Endothelial cell of umbilical vein (primary cell): Measurements from ENCODE around the gene ST3GAL5. TPM values are rescaled to one million over a fixed set of nuclear protein-coding genes. Genes with fewer than 3 reads are reported as not detected.

Experiments used
- BruUV-seq: library from RNA; stranded (reverse); fragments of 400-500 nt; replicated peaks from 2 replicates; lab custom pipeline; 2021; lab: Mats Ljungman, UMichigan
- CTCF ChIA-PET: fragments of 300-600, 350-600 bp; sonication (Branson Sonifier 250); formaldehyde crosslinking; loops from one replicate; lab custom pipeline; 2021; ENCODE audit warnings: antibody characterized with exemption, inconsistent platforms; lab: Charles Lee
- POLR2A ChIA-PET: fragments of 300-600, 350-600 bp; sonication (Branson Sonifier 250); formaldehyde crosslinking; loops from one replicate; lab custom pipeline; 2021; ENCODE audit warnings: antibody characterized with exemption, inconsistent platforms; lab: Charles Lee
- DNase-seq: peaks from one replicate; pipeline ENCODE4 v3.0.0-alpha.2; 2011; ENCODE audit warnings: low read depth, low spot score
- FAIRE-seq: peaks from 2 replicates; lab custom pipeline; 2011; peaks lifted over from hg19 to GRCh38; lab: Jason Lieb, UNC
- H2AFZ ChIP-seq: 2 replicates; pipeline ENCODE4 v1.6.0; 2012; ENCODE audit warnings: low read depth, low read length, control low read depth, inconsistent platforms
- H3K27ac ChIP-seq: 2 replicates; pipeline ENCODE4 v1.5.1; 2011; ENCODE audit warnings: low read depth, mild to moderate bottlenecking, control low read depth, low read length, moderate library complexity; ENCODE audit not compliant: insufficient read depth
- H3K27me3 ChIP-seq, 2 experiments: 2 replicates each; pipeline versions ENCODE4 v1.6.0 to v1.6.1; 2011; ENCODE audit warnings: low read length in 2 of 2, mixed read lengths in 1 of 2; ENCODE audit not compliant: control insufficient read depth in 2 of 2, insufficient read depth in 2 of 2
- H3K36me3 ChIP-seq, 2 experiments: 2 replicates in 1 of 2; 3 replicates in 1 of 2; pipeline ENCODE4 v1.5.1; 2011; ENCODE audit warnings: low read length in 2 of 2, mild to moderate bottlenecking in 1 of 2, moderate library complexity in 1 of 2; ENCODE audit not compliant: control insufficient read depth in 2 of 2, insufficient read depth in 2 of 2; ENCODE audit errors: extremely low read depth in 1 of 2
- H3K4me1 ChIP-seq: 3 replicates; pipeline ENCODE4 v1.5.1; 2011; ENCODE audit warnings: mild to moderate bottlenecking, low read length; ENCODE audit not compliant: control insufficient read depth, insufficient read depth; ENCODE audit errors: extremely low read depth
- H3K4me2 ChIP-seq: 2 replicates; pipeline ENCODE4 v1.6.1; 2011; ENCODE audit warnings: low read length, control low read depth, mixed read lengths; ENCODE audit not compliant: insufficient read depth
- H3K4me3 ChIP-seq, 3 experiments: fragments of 200-600 bp in 1 of 3; sonication (generic), shearing (Covaris generic) in 1 of 3; replicated peaks in 1 of 3; 2 replicates each; pipeline ENCODE4 v1.5.1; 2011 to 2016; ENCODE audit warnings: control low read depth in 3 of 3, low read length in 3 of 3, mild to moderate bottlenecking in 2 of 3, inconsistent platforms in 1 of 3, low read depth in 1 of 3, moderate library complexity in 1 of 3; ENCODE audit not compliant: insufficient read depth in 1 of 3
- H3K79me2 ChIP-seq: 2 replicates; pipeline ENCODE4 v1.6.0; 2012; ENCODE audit warnings: low read length, inconsistent platforms; ENCODE audit not compliant: control insufficient read depth, insufficient read depth
- H3K9ac ChIP-seq: replicated peaks from 2 replicates; pipeline ENCODE3; 2011; ENCODE audit warnings: low read length, control low read depth; ENCODE audit not compliant: insufficient read depth; ENCODE audit errors: extremely low read depth
- H3K9me1 ChIP-seq: replicated peaks from 3 replicates; pipeline ENCODE4 v1.6.0; 2011; ENCODE audit warnings: mild to moderate bottlenecking, low read length; ENCODE audit not compliant: control insufficient read depth, insufficient read depth; ENCODE audit errors: extremely low read depth
- H3K9me3 ChIP-seq: replicated peaks from 2 replicates; pipeline ENCODE4 v1.5.1; 2012; ENCODE audit warnings: low read length, inconsistent platforms; ENCODE audit not compliant: control insufficient read depth, insufficient read depth
- H4K20me1 ChIP-seq: replicated peaks from 2 replicates; pipeline ENCODE3; 2011; ENCODE audit warnings: mild to moderate bottlenecking, low read length; ENCODE audit not compliant: control insufficient read depth, insufficient read depth; ENCODE audit errors: extremely low read depth
- EZH2 ChIP-seq: IDR thresholded peaks from 2 replicates; pipeline ENCODE4 v1.6.1; 2012; ENCODE audit warnings: borderline replicate concordance, low read depth, mild to moderate bottlenecking, moderate library complexity, low read length, inconsistent platforms; ENCODE audit not compliant: severe bottlenecking
- FOS ChIP-seq: IDR thresholded peaks from 2 replicates; pipeline ENCODE4 v1.6.1; 2011; ENCODE audit warnings: mild to moderate bottlenecking, low read length, moderate library complexity, borderline replicate concordance; ENCODE audit not compliant: insufficient read depth
- GATA2 ChIP-seq: IDR thresholded peaks from 2 replicates; pipeline ENCODE4 v1.7.0; 2011; ENCODE audit warnings: low read depth, mild to moderate bottlenecking, moderate library complexity, mixed read lengths, low read length; ENCODE audit not compliant: insufficient read length, insufficient read depth
- JUN ChIP-seq: IDR thresholded peaks from 2 replicates; pipeline ENCODE4 v1.6.1; 2011; ENCODE audit warnings: borderline replicate concordance, low read depth; ENCODE audit not compliant: insufficient read length, insufficient read depth
- MYC ChIP-seq: IDR thresholded peaks from one replicate; pipeline ENCODE4 v1.6.1; 2011; ENCODE audit warnings: mild to moderate bottlenecking, low read depth, low read length
- POLR2A ChIP-seq: IDR thresholded peaks from 2 replicates; pipeline ENCODE4 v1.6.1; 2012; ENCODE audit warnings: low read depth, mild to moderate bottlenecking, control low read depth, low read length
- POLR2AphosphoS5 ChIP-seq: IDR thresholded peaks from 2 replicates; pipeline ENCODE4 v1.6.1; 2012; ENCODE audit warnings: low read depth, mild to moderate bottlenecking, control low read depth, low read length, moderate library complexity; ENCODE audit not compliant: insufficient read depth
- dilution Hi-C: fragments of 300-500 bp; cut with MboI; formaldehyde crosslinking; loops from one replicate; pipeline ENCODE4 v1.15.0; 2019; ENCODE audit warnings: low sequenced_read_pairs; ENCODE audit not compliant: extremely low pct_ligation_motif_present
- intact Hi-C: fragments of 100-400 bp; cut with micrococcal nuclease; formaldehyde crosslinking; loops from one replicate; pipeline ENCODE4 v1.10.0; 2022
- polyA plus RNA-seq, 4 experiments: library from polyadenylated mRNA; depleted of rRNA in 3 of 4; stranded (reverse) in 3 of 4; unstranded in 1 of 4; fragments of >200 nt; gene quantifications; 2 replicates each; pipeline versions ENCODE4 v1.2.1 to v1.2.3, GENCODE V29; 2011 to 2012; ENCODE audit warnings: missing spikeins in 1 of 4
- total RNA-seq: library from RNA; stranded (reverse); gene quantifications from 2 replicates; pipeline ENCODE4 v1.2.3, GENCODE V29; 2021
- TF ChIP-seq, protein P1 (sequence below), 2 donors: IDR thresholded peaks; 1 replicate in 1 of 2; 2 replicates in 1 of 2; pipeline ENCODE4 v1.5.1; 2011; ENCODE audit warnings: low read length in 2 of 2, mild to moderate bottlenecking in 2 of 2, moderate library complexity in 2 of 2, control low read depth in 1 of 2, inconsistent platforms in 1 of 2, low read depth in 1 of 2; ENCODE audit not compliant: insufficient read depth in 1 of 2; ENCODE audit errors: extremely low read depth in 1 of 2
- TF ChIP-seq, protein P2 (sequence below): IDR thresholded peaks from 2 replicates; pipeline ENCODE4 v1.6.1; 2011; ENCODE audit not compliant: insufficient read depth, insufficient read length

ST3GAL5 gene
- total and polyA plus RNA-seq, 2 donors (not counting 3 experiments of a cell fraction or from before 2014, with no cell fraction given), result 9.5 to 16.0 TPM

DNA sequence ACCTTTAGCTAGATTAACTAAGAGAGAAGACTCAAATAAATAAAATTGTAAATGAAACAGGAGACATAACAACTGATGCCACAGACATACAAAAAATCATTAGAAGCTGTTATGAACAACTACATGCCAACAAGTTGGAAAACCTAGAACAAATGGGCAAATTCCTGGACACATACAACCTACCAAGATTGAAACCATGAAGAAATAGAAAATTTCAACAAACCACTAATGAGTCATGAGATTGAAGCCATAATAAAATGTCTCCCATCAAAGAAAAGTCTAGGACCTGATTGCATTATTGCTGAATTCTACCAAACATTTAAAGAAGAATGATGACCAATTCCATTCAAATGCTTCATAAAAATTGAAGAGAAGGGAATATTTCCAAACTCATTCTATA, 54.3 kb downstream of the ST3GAL5 start:
- intact Hi-C loops, result no loop called here

More for the DNA sequence above, 54.3 kb downstream of the ST3GAL5 start:
- Histone ChIP-seq H2AFZ (no peak overlapping the region), H3K4me3 (no peak overlapping the region), H3K27me3 (no peaks in the 10 kb centered on the region), H3K36me3 (no peaks in the 10 kb centered on the region), H3K4me1 (no peaks in the 10 kb centered on the region), H3K9me3 (no peaks in the 10 kb centered on the region), H4K20me1 (no peaks in the 10 kb centered on the region), H3K9me1 (no peaks in the 10 kb centered on the region), H3K27ac (no peak overlapping the region), H3K79me2 (no peaks in the 10 kb centered on the region), H3K9ac (no peak overlapping the region), H3K4me2 (no peak overlapping the region)
- TF ChIP-seq POLR2A (no peak), FOS (no peak), EZH2 (no peak), MYC (no peak), GATA2 (no peak), JUN (no peak), POLR2AphosphoS5 (no peak)
- TF ChIP-seq, protein P1, sequence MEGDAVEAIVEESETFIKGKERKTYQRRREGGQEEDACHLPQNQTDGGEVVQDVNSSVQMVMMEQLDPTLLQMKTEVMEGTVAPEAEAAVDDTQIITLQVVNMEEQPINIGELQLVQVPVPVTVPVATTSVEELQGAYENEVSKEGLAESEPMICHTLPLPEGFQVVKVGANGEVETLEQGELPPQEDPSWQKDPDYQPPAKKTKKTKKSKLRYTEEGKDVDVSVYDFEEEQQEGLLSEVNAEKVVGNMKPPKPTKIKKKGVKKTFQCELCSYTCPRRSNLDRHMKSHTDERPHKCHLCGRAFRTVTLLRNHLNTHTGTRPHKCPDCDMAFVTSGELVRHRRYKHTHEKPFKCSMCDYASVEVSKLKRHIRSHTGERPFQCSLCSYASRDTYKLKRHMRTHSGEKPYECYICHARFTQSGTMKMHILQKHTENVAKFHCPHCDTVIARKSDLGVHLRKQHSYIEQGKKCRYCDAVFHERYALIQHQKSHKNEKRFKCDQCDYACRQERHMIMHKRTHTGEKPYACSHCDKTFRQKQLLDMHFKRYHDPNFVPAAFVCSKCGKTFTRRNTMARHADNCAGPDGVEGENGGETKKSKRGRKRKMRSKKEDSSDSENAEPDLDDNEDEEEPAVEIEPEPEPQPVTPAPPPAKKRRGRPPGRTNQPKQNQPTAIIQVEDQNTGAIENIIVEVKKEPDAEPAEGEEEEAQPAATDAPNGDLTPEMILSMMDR (IDR thresholded peaks at IDR 0.05; ENCODE audit: extremely low read depth in 1 of 2, insufficient read depth in 1 of 2, low read depth in 1 of 2, low read length in 2 of 2), result no peak
- TF ChIP-seq, protein P2, sequence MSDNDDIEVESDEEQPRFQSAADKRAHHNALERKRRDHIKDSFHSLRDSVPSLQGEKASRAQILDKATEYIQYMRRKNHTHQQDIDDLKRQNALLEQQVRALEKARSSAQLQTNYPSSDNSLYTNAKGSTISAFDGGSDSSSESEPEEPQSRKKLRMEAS, result no peak
- ChIA-PET CTCF (interaction anchor here (12.5 kb wide), 1 partner anchor 246 kb away, joined by 541 read pairs; no protein-coding TSS in a partner anchor), POLR2A (no interaction called here)
- dilution Hi-C loops, result no loop called here
- DNase-seq (no peak), FAIRE-seq (no peak)
- BruUV-seq, result no TSS peak
